ENCODE measurements around the gene THSD4.
"Not testable (repeated sequence)": the region's sequence is repeated elsewhere in the genome, so short reads cannot be mapped to it uniquely, and the experiment has no call there.

DNA sequence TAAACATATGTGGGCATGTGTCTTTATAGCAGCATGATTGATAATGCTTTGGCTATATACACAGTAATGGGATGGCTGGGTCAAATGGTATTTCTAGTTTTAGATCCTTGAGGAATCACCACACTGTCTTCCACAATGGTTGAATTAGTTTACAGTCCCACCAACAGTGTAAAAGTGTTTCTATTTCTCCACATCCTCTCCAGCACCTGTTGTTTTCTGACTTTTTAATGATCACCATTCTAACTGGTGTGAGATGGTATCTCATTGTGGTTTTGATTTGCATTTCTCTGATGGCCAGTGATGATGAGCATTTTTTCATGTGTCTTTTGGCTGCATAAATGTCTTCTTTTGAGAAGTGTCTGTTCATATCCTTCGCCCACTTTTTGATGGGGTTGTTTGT, 252.5 kb downstream of the THSD4 start:
- not testable (repeated sequence) for TF ChIP-seq CTCF, EZH2phosphoT487 (IDR thresholded peaks at IDR 0.05; ENCODE audit: low read length)

Measured in MM.1S (cell line).